ENCODE results near the gene STRIP1.
A peak's percentile ranks its signal among the peaks of the same experiment; 100 is the strongest.
"Not testable (repeated sequence)": the region's sequence is repeated elsewhere in the genome, so short reads cannot be mapped to it uniquely, and the experiment has no call there.

Gene STRIP1

GRCh38 chr1:110007046-110007830 lies 27.2 kb upstream of the STRIP1 start:
- no peak for DNase-seq (ENCODE audit: low read depth)

DNA sequence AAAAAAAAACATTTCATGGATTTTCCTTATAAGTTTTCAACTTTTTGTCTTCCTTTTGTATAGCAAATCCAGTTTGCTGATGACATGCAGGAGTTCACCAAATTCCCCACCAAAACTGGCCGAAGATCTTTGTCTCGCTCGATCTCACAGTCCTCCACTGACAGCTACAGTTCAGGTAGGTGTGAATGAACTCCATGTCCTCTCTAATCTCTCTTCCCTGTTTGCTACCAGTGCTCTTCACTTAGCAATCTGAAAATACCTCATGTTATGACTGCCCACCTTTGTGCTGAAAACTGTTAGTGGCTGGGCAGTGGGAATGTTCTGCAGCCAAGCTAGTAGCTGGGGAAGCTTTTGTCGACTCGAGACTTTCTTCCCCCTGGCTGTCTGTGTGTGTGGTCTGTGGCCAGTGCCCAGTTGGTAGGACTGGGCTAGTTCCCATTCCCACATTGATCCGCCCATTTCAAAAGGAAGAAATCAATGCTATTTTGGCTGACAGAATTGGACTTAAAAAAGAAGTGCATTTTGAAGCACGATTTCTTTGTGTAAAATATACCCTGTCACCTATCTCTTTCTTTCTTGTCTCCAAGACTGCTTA lies 25.4 kb upstream of the STRIP1 start:
- DNase-seq (ENCODE audit: low read depth): no peak

DNA sequence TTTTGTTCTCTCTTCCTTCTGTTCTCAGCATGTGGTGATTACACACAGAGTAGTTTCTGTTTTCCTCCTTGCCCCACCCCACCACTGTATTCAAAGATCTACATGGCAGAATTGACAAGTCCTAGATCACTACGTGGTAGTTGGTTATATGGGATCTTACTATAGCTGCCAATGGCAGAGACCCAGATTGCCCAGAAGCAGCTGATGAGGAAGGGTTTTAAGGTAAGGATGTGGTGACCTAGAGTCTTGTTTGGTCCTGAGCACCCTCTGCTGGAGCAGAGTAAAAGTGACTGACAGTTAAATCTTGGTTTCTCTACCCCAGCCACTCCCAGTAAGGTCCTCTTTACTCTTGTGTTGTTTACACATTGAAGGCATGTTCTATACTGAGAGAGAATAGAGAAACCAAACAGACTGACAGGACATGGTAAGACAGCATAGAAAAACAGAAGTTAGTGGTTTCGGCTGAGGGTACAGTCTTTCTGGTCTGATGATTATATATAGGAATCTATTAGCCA lies 22.8 kb upstream of the STRIP1 start:
- peak; percentile 56 for DNase-seq (ENCODE audit: low read depth)

DNA sequence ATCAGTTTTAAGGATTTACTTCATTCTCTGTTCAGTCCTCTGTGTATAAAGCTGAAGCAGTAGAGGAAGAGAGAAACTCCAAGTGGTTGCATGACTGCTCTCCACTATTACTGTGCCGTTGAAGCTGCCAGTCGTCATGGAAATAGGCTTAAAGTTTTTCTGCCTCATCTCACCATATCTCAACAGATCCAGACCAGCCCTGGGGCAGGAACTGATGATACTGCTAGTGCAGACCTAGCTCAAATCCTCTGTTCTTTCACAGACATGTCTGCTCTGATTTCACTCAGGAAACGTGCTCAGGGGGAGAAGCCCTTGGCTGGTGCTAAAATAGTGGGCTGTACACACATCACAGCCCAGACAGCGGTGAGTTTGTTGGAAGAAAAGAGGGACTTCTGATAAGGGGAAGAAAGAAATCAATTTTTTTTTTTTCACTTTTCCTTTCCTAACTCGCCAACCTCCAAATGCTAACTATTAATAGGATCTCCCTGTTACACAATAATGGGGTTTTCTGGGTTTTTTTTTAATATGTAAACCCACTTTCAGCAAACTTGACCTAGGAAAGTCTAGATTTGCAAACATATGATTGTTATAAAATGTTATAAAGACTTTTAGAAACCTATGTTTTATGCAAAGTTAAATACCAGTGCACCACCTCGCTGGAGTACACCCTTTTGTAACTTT lies 22.2 kb upstream of the STRIP1 start:
- DNase-seq (ENCODE audit: low read depth): no peak

GRCh38 chr1:110017792-110018191 lies 16.6 kb upstream of the STRIP1 start:
- no peak for DNase-seq (ENCODE audit: low read depth)

DNA sequence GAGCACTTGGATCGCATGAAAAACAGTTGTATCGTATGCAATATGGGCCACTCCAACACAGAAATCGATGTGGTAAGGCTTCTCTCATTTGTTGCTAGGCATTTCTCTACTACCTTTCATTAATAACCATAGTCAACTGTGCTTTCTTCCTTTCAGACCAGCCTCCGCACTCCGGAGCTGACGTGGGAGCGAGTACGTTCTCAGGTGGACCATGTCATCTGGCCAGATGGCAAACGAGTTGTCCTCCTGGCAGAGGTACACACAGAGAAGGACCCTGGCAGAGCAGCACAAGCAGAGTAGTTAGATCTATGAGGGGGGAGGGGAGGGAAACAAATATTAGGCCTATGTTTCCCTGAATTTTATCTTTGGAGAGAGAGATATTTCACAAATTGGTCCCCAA lies 16.0 kb upstream of the STRIP1 start:
- DNase-seq (ENCODE audit: low read depth): no peak

GRCh38 chr1:110019770-110020169 lies 14.7 kb upstream of the STRIP1 start:
- DNase-seq (ENCODE audit: low read depth): no peak

DNA sequence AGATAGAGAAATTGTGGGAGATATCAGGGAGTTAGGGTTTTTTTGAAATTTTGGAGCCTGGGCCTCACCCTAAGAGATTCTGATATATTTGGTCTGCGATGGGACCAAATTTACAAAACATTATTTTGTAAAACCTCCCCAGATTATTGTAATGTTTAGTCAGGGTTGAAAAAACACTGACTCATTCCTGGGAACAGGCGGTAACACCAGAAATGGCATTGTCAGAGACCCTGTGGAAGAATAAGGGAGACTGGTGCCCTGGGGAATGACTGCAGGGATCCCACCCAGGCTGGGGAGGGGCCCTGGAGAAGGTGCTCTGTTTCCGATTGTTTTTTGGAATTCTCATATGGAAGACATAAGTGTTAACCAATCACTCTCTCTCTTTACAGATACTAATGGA lies 13.1 kb upstream of the STRIP1 start:
- DNase-seq (ENCODE audit: low read depth): no peak

- DNase-seq (ENCODE audit: low read depth): no peak
Observed at GRCh38 chr1:110024613-110025012, 9.8 kb upstream of the STRIP1 start.

DNA sequence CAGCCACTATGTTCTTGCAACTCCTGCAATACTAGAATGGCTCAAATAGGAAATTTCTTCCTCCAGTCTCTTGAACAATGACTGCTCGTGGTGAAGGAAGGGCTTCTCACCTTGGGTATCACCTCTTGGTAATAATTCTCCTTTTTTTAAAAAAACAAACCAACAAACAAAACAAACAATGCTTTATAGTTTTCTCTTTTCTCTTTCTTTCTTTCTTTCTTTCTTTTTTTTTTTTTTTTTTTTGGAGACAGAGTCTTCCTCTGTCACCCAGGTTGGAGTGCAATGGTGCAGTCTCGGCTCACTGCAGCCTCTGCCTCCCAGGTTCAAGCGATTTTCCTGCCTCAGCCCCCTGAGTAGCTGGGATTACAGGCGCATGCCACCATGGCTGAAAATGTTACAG lies 3.7 kb upstream of the STRIP1 start:
- not testable (repeated sequence) for DNase-seq (ENCODE audit: low read depth)

GRCh38 chr1:110032327-110032726 lies 2.1 kb upstream of the STRIP1 start:
- DNase-seq (ENCODE audit: low read depth): no peak

DNA sequence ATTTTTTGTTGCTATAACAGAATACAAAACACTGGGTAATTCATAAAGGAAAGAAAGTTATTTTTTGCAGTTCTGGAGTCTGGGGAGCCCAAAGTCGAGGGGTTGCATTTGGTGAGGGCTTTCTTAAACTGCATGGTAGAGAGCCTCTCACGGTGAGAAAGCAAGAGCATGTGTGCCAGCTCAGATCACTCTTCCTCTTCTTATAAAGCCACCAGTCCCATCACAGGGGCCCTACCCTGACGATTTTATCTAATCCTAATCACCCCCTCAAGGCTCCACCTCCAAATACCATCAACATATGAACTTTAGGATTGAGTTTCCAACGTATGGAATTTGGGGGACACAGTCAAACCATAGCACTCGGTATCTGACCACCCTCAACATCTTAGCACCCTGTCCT lies 1.0 kb upstream of the STRIP1 start:
- no peak for DNase-seq (ENCODE audit: low read depth)

GRCh38 chr1:110034040-110034450 lies 379 bp upstream of the STRIP1 start:
- DNase-seq (ENCODE audit: low read depth): no peak

- DNase-seq (ENCODE audit: low read depth): no peak
Observed at GRCh38 chr1:110035236-110035752, 870 bp downstream of the STRIP1 start.

GRCh38 chr1:110038271-110038670 lies 3.8 kb downstream of the STRIP1 start:
- no peak for DNase-seq (ENCODE audit: low read depth)

GRCh38 chr1:110039641-110040040 lies 5.2 kb downstream of the STRIP1 start:
- DNase-seq (ENCODE audit: low read depth): no peak

- no peak for DNase-seq (ENCODE audit: low read depth)
Observed at GRCh38 chr1:110040548-110040947, 6.1 kb downstream of the STRIP1 start.

GRCh38 chr1:110043016-110043415 lies 8.6 kb downstream of the STRIP1 start:
- DNase-seq (ENCODE audit: low read depth): no peak

- no peak for DNase-seq (ENCODE audit: low read depth)
Observed at GRCh38 chr1:110047463-110047862, 13.0 kb downstream of the STRIP1 start.

DNA sequence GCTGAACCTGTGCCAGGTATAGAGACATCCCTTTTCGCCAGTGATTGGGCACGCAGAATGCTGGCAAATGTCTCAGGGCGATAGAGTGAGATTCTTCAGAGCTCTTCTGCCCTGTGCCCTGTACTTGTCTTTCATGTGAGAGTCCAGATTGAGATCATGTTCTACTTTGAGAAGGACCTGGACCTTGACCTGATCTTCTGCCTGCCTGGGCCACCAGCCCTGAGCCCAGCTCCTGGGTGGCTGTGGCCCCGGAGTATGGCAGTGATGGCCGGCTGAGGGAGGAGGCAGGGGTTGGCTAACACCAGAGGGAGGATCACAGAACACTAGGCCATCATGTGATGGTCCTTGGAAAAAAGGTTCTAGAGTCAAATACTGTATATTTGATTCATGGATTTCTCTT lies 13.8 kb downstream of the STRIP1 start:
- DNase-seq (ENCODE audit: low read depth): no peak

DNA sequence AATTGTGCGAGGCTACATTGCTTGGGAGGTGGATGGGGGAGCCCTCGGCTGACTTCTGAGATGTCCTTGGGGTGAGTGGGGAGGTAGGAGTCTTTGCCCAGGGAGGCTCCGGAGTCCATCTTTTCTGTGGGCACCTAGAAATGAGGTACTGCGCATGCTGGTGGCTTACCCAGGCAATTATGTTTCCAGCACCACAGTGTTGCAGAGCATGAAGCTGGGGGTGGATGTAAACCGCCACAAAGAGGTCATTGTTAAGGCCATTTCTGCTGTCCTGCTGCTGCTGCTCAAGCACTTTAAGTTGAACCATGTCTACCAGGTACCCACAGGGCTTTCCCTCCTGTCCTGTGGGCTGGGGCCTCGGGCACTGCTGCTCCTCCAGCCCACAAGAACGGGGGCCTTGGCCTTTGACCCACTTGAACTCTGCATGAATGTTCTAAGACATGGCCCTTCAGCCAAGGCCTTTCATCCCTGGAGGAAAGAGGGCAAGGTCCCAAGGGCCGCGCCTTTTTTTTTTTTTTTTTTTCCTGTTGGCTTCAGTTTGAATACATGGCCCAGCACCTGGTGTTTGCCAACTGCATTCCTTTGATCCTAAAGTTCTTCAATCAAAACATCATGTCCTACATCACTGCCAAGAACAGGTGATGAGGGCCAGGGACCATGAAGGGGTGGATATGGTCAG lies 14.6 kb downstream of the STRIP1 start:
- no peak for DNase-seq (ENCODE audit: low read depth)
